Measurements from ENCODE around the gene ADGRB3.
"Not testable (repeated sequence)": the region's sequence is repeated elsewhere in the genome, so short reads cannot be mapped to it uniquely, and the experiment has no call there.

The ADGRB3 gene

DNA sequence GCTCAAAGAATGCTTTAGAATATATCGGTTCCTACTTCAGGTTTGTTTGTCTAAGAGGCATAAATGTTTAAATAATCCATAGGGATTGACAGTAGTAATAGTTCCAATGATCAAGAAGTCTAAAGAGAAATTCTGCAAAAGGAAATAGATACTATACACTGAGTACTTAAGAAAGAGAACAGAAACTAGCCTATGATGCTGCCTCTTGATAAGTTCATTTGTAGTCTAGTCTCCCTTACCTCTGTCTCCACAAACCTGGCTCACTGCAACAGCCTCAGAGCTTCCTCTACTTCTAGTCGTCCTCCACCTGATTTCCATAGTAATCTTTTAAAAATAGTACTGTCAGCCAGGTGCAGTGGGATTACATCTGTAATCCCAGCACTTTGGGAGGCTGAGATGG lies 650.0 kb downstream of the ADGRB3 start:
- no peak for DNase-seq

GRCh38 chr6:69286331-69286730 lies 651.2 kb downstream of the ADGRB3 start:
- no peak for DNase-seq

DNA sequence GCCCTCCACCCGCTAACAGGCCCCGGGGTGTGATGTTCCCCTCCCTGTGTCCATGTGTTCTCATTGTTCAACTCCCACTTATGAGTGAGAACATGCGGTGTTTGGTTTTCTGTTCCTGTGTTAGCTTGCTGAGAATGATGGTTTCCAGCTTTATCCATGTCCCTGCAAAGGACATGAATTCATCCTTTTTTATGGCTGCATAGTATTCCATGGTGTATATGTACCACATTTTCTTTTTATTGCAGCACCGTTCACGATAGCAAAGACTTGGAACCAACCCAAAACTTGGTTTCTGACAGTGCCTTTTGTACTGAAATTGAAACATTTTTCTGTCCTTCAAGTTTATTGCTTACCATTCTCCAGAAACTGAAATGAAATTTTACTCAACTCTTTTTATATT lies 653.1 kb downstream of the ADGRB3 start:
- not testable (repeated sequence) for DNase-seq

- no peak for DNase-seq
These were observed 654.8 kb downstream of the ADGRB3 start for GRCh38 chr6:69289689-69290495.

DNA sequence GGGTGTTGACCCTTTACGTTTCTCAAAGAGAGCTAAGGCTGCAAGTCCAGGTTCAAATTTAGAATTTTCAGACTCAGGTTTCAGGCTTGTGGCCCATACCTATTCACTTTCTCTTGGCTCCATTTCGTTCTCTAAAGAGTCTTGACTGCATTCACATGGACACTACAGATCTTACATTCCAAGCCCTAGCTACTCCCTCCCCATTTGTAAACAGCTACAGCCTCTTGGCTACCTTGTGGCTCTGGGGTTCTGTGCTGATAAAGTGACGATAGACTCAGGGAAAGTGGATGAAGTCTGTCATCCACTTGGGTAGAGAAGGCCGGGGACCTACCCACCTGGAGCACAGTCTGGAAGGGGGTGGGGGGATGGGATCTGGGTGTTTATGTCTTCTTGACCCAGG lies 658.4 kb downstream of the ADGRB3 start:
- DNase-seq: no peak

- DNase-seq: no peak
These were observed 659.3 kb downstream of the ADGRB3 start for GRCh38 chr6:69294407-69294806.

GRCh38 chr6:69294862-69295261 lies 659.8 kb downstream of the ADGRB3 start:
- no peak for DNase-seq

- DNase-seq: no peak
These were observed 668.3 kb downstream of the ADGRB3 start for GRCh38 chr6:69303382-69303781.

GRCh38 chr6:69305456-69305855 lies 670.4 kb downstream of the ADGRB3 start:
- DNase-seq: no peak

DNA sequence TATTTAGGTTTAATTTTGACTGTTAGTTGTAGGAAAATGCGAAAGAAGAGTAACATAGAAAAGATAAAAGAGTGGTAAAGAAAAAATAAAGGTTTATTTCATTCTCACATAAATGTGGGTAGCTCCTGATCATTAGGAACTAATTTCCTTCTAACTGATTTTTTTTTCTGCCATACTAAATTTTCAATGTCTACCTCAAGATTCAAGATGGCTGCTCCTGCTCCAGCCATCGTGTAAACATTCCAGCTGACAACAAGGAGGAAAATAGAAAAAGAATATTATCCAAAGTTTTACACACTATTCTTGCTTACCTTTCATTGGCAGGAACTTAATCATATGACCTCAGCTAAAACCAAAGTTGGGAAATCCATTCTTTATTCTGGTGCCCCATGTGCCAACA lies 673.5 kb downstream of the ADGRB3 start:
- DNase-seq: no peak

DNA sequence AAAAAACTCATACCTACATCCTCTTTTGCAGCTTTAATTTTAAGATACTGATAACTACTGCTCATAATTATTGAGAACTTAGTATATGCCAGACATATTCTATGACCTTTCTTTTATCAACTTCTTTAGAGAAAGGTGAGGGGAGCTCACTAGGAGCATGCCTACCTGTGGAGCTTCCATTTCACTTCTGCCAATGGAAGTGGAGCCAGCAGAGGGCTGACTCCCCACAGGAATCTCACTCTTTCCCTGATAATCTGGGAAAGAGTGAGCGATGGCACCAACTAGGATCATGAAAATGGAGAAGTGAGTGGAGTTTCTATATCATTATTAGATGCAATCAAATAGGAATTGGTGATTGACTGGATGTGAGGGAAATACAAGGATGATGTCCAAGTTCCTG lies 676.8 kb downstream of the ADGRB3 start:
- no peak for DNase-seq

- no peak for DNase-seq
These were observed 678.9 kb downstream of the ADGRB3 start for GRCh38 chr6:69314001-69314400.

DNA sequence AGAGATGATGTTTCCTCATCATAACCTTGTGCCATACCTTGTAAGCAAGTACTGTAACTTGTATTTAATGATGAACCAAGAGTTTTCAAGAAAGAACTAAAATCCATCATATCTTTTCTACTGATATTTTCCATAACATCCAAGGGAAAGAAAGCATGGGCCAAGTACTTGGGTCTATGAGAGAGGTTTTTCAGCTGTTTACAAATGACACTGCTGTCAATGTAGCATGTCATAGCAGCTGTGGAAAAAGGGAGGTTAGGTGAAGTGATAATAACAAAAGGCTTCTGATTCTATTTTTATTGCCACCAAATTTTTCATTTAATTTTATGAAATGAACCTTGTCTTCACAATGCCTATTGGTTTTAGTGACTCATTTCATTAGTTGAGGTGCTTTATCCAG lies 679.4 kb downstream of the ADGRB3 start:
- DNase-seq: no peak

- DNase-seq: no peak
These were observed 696.8 kb downstream of the ADGRB3 start for GRCh38 chr6:69331886-69332285.

DNA sequence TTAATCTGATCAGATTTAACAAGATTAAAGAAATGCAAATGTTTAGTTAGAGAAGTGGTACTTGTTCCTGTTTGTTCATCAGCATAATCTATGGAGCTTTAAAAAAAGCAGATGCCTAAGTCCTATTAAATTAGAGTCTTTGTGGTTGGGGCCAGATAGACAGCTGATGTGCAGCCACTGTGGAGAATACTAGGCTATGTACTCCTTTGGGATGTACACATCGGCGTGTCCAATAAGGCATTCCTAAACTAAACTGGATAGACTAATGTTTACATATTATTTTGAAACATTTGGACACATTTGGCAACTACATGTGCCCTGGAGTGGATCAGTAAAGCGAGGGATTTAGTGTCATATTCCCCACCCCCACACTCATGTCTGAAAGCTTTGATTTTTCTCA lies 702.2 kb downstream of the ADGRB3 start:
- DNase-seq: no peak

GRCh38 chr6:69338431-69339162 lies 703.5 kb downstream of the ADGRB3 start:
- no peak for DNase-seq

DNA sequence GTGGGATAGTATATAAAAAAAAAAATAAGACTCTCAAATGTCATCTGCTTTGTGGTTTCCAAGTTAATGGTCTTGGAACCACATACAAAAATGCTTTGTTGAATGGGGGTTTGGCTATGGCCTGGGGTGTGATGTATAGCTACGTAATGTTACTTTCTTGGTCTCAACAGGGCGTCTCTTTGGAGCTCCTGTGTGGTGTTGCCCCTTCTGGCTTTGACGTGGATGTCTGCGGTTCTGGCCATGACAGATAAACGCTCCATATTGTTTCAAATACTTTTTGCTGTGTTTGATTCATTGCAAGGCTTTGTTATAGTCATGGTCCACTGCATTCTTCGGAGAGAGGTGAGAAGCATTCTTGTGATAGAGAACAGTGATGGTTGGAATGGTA lies 704.1 kb downstream of the ADGRB3 start:
- no peak for DNase-seq

DNA sequence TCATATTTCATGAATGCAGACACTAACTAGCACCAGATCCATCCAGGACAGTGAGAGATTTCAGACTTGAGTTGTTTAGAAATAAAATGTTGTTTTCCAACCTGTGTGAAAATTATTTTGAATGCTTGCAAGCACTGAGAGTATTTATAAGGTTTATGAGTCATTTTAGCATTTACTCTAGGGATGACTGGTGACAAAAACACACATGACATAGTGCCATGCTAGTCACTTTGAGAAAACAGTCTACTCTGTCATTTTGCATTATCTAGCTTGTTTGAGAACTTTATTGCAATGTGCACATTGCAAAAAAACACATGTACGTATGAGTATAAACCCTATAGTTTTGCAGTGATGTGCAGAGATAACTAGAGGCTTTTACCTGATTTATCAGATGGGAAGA lies 705.1 kb downstream of the ADGRB3 start:
- DNase-seq: no peak

DNA sequence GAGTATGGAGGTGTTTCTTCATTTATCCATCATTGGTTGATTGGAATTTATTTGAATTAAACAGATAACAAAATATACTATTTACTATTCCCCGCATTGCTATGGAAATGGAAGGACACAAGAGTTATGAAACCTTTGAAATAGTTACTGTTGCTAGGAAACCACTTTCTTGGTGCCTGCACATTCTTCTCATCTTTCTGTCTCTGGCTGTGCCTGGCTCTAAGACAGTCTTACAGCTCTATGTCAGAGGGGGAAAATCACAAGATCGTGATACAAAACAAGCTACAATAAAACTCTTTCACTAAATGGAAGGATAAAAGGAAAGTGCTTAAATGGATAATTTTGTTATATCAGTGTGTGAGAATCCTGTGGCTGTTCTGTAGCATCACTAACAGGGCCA lies 708.8 kb downstream of the ADGRB3 start:
- DNase-seq: no peak

DNA sequence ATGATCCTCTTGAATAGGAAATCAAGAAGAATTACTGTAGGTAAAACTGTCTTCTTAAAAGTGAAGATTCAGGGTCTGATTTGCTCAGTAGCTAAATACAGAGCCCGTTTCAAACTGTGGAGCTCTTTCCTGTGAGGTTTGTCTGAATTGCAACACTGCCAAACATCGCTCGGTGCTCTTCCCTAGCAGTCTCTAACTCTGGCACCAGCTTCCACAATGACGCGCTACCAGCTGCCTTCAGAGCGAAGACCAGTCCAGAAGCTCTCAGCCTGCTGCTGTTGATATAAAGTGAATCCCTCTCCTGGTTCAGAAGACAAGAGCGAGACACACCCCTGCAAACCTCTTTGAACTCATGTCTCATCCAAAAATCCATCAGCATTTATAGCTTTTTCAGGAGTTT lies 714.7 kb downstream of the ADGRB3 start:
- no peak for DNase-seq

GRCh38 chr6:69362209-69362608 lies 727.1 kb downstream of the ADGRB3 start:
- DNase-seq: no peak

- no peak for DNase-seq
These were observed 731.7 kb downstream of the ADGRB3 start for GRCh38 chr6:69366831-69367230.

- no peak for DNase-seq
These were observed 733.5 kb downstream of the ADGRB3 start for GRCh38 chr6:69368613-69369012.

- DNase-seq: no peak
These were observed 735.7 kb downstream of the ADGRB3 start for GRCh38 chr6:69370763-69371162.

DNA sequence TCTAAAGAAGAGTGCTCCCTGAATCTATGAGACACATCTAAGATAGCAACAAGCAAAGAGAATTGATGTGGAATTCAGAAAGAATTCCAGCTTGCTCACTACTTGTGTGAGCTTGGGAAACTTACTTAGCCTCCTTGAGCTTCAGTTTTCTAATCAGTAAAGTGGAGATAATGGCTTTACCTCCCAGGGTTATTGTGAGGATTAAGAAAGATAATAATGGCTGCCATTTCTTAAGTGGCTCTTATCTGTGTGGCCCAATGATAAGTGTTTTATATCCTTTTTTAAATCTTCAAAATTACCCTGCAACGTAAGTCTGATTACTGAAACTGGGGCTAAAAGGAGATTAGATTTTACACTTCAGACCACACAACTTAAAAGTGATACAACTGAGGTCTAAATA lies 743.2 kb downstream of the ADGRB3 start:
- no peak for DNase-seq
